SU-DHL-6 (cell line): Measurements from ENCODE around the gene GPR150.

Experiments
- H2AFZ ChIP-seq: fragments of 200-600 bp; sonication (generic); 2 replicates; pipeline ENCODE4 v1.6.1; 2014; ENCODE audit warnings: low read depth, mild to moderate bottlenecking, moderate library complexity, mixed read lengths, antibody characterized with exemption, low read length; ENCODE audit not compliant: severe bottlenecking
- H3F3A ChIP-seq: fragments of 200-600 bp; shearing (Covaris generic); 2 replicates; pipeline ENCODE4 v1.6.0; 2016; ENCODE audit warnings: antibody characterized with exemption, mild to moderate bottlenecking; ENCODE audit not compliant: insufficient read depth
- H3K27ac ChIP-seq: fragments of 200-600 bp; sonication (generic); 2 replicates; pipeline ENCODE4 v1.5.1; 2016; ENCODE audit warnings: low read depth, mild to moderate bottlenecking, low read length, moderate library complexity, mixed read lengths
- H3K27me3 ChIP-seq: fragments of 200-600 bp; sonication (generic), shearing (Covaris generic); 2 replicates; pipeline ENCODE4 v1.6.0; 2014; ENCODE audit warnings: mild to moderate bottlenecking, low read length
- H3K36me3 ChIP-seq: fragments of 200-600 bp; sonication (generic); 2 replicates; pipeline ENCODE4 v1.6.1; 2014; ENCODE audit warnings: mild to moderate bottlenecking, low read length, mixed read lengths
- H3K4me2 ChIP-seq: fragments of 300-600, 200-600 bp; shearing (Covaris generic), sonication (generic); 2 replicates; pipeline ENCODE4 v1.6.0; 2014; ENCODE audit warnings: low read length, low read depth, mild to moderate bottlenecking; ENCODE audit not compliant: poor library complexity, severe bottlenecking
- H3K4me3 ChIP-seq: fragments of 200-600 bp; sonication (generic); 2 replicates; pipeline ENCODE4 v1.5.1; 2014; ENCODE audit warnings: antibody characterized with exemption, low read length, mild to moderate bottlenecking, mixed read lengths; ENCODE audit not compliant: insufficient read depth, poor library complexity, severe bottlenecking
- H3K79me2 ChIP-seq: fragments of 200-600 bp; sonication (generic); 2 replicates; pipeline ENCODE4 v1.6.1; 2014; ENCODE audit warnings: mild to moderate bottlenecking, low read length, moderate library complexity; ENCODE audit not compliant: insufficient read depth
- H3K9ac ChIP-seq: fragments of 200-600 bp; sonication (generic); 2 replicates; pipeline ENCODE4 v1.7.0; 2014; ENCODE audit warnings: mild to moderate bottlenecking, low read length
- H3K9me2 ChIP-seq: fragments of 200-600 bp; sonication (generic); replicated peaks from 2 replicates; pipeline ENCODE4 v1.6.1; 2014; ENCODE audit warnings: low read length; ENCODE audit not compliant: insufficient read depth
- H3K9me3 ChIP-seq: fragments of 200-600 bp; sonication (generic); 2 replicates; pipeline ENCODE4 v1.6.1; 2014; ENCODE audit warnings: low read length, mixed read lengths; ENCODE audit not compliant: insufficient read depth
- H4K20me1 ChIP-seq: fragments of 200-600 bp; sonication (generic); 2 replicates; pipeline ENCODE4 v1.6.1; 2014; ENCODE audit warnings: low read depth, mild to moderate bottlenecking, antibody characterized with exemption, low read length, moderate library complexity, mixed read lengths
- EZH2phosphoT487 ChIP-seq: fragments of 200-600 bp; sonication (generic), shearing (Covaris generic); conservative IDR thresholded peaks from 2 replicates; pipeline ENCODE4 v1.6.1; 2018; ENCODE audit warnings: mild to moderate bottlenecking, antibody characterized with exemption, low read length, moderate library complexity, mixed read lengths
- TF ChIP-seq, protein P1 (sequence below): fragments of 200-600 bp; sonication (generic); IDR thresholded peaks from one replicate; pipeline ENCODE4 v1.5.1; 2017; ENCODE audit warnings: antibody characterized with exemption, mild to moderate bottlenecking, low read length, moderate library complexity; ENCODE audit not compliant: insufficient read depth, poor library complexity, severe bottlenecking

GPR150 gene

DNA sequence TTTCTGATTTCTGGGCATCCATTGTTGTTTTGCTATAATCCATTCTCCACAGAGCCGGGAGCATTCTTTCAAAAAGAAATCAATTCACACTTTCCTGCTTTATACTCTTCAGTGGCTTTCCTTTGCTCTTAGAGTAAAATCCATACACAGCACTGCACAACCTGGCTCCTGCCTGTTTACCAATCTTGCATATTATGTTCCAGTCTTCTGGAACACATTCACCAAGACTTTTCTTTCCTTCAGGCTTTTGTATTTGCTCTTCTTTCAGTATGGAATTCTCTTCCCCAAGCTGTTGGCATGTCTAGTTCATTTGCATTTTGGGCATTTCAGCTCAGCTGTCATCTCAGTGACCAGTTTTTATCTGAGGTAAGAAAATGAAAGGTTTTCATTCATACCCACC lies 33.0 kb downstream of the GPR150 start:
- no peak overlapping the region for H3K4me3 ChIP-seq
- no peak overlapping the region for H3K9ac ChIP-seq
- H3K9me3 ChIP-seq: no peaks in the 10 kb centered on the region
- no peaks in the 10 kb centered on the region for H3K27me3 ChIP-seq
- no peaks in the 10 kb centered on the region for H4K20me1 ChIP-seq
- H2AFZ ChIP-seq: no peak overlapping the region
- H3K79me2 ChIP-seq: no peaks in the 10 kb centered on the region
- H3K4me2 ChIP-seq: no peak overlapping the region
- no peak overlapping the region for H3K27ac ChIP-seq
- TF ChIP-seq EZH2phosphoT487: no peak
- TF ChIP-seq, protein P1, sequence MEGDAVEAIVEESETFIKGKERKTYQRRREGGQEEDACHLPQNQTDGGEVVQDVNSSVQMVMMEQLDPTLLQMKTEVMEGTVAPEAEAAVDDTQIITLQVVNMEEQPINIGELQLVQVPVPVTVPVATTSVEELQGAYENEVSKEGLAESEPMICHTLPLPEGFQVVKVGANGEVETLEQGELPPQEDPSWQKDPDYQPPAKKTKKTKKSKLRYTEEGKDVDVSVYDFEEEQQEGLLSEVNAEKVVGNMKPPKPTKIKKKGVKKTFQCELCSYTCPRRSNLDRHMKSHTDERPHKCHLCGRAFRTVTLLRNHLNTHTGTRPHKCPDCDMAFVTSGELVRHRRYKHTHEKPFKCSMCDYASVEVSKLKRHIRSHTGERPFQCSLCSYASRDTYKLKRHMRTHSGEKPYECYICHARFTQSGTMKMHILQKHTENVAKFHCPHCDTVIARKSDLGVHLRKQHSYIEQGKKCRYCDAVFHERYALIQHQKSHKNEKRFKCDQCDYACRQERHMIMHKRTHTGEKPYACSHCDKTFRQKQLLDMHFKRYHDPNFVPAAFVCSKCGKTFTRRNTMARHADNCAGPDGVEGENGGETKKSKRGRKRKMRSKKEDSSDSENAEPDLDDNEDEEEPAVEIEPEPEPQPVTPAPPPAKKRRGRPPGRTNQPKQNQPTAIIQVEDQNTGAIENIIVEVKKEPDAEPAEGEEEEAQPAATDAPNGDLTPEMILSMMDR: no peak
- no peaks in the 10 kb centered on the region for H3K9me2 ChIP-seq
- H3K36me3 ChIP-seq: no peaks in the 10 kb centered on the region
- peaks cover 5% of the 10 kb centered on the region; the same call in 1 of the 2 replicates for H3F3A ChIP-seq

DNA sequence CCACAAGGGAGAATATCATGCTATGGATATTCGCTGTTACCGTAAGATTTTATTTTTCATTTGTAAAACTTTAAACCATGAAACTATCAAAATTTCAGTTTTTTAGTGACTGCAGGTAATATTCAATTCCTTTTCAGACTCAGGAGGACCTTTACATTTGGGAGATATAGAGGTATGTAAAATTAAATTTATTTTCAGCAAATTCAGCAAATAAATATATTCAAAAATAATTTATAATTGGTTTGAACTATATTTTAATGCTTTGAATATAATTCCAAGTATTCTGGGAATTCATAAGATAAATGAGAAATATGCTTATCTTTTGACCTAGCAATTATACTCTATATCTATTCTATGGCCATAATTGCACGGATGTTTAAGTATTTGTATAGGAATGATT lies 34.3 kb downstream of the GPR150 start:
- Histone ChIP-seq H3K4me2 (no peak overlapping the region), H3K9me3 (no peaks in the 10 kb centered on the region), H3K79me2 (no peaks in the 10 kb centered on the region), H2AFZ (no peak overlapping the region), H3K9me2 (no peaks in the 10 kb centered on the region), H3K36me3 (no peaks in the 10 kb centered on the region), H3F3A (no peaks in the 10 kb centered on the region), H4K20me1 (no peaks in the 10 kb centered on the region), H3K27me3 (no peaks in the 10 kb centered on the region), H3K27ac (no peak overlapping the region), H3K4me3 (no peak overlapping the region), H3K9ac (no peak overlapping the region)
- TF ChIP-seq EZH2phosphoT487: no peak
- TF ChIP-seq, protein P1: no peak

DNA sequence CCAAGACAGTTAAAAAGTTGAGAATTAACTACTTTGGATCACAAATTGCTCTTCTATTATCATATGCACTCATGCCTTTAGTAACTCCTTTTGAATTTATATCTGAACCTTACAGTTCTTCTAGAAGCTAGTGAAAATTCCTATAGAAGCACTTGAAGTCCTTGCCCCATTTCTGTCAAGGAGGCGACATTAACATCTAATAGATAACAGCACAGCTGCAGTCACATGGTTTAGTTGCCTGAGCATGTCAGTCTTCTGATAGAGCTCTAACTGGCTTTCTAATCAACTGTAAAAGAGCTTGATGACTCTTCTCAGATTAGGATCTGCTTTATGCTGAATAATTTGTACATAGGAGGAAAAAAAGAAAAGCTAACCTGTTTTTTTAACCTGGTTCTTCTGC lies 35.7 kb downstream of the GPR150 start:
- Histone ChIP-seq H3F3A (no peaks in the 10 kb centered on the region), H3K36me3 (no peaks in the 10 kb centered on the region), H3K9me2 (no peaks in the 10 kb centered on the region), H3K79me2 (no peaks in the 10 kb centered on the region), H3K4me3 (no peak overlapping the region), H3K9ac (no peak overlapping the region), H3K4me2 (no peak overlapping the region), H4K20me1 (no peaks in the 10 kb centered on the region), H3K27ac (no peak overlapping the region), H3K9me3 (no peaks in the 10 kb centered on the region), H2AFZ (no peak overlapping the region), H3K27me3 (no peaks in the 10 kb centered on the region)
- TF ChIP-seq, protein P1: no peak
- TF ChIP-seq EZH2phosphoT487: no peak
